HG03025 (cell line): ENCODE measurements around the gene XCR1.
"Not testable (repeated sequence)": the region's sequence is repeated elsewhere in the genome, so short reads cannot be mapped to it uniquely, and the experiment has no call there.

Experiments
- ATAC-seq: cut with Tn5 transposase; IDR thresholded peaks from one replicate; pipeline ENCODE4 v1.9.1; 2021; ENCODE audit warnings: mild to moderate bottlenecking, moderate library complexity; ENCODE audit not compliant: unreplicated experiment, low FRiP score

XCR1 gene, protein sequence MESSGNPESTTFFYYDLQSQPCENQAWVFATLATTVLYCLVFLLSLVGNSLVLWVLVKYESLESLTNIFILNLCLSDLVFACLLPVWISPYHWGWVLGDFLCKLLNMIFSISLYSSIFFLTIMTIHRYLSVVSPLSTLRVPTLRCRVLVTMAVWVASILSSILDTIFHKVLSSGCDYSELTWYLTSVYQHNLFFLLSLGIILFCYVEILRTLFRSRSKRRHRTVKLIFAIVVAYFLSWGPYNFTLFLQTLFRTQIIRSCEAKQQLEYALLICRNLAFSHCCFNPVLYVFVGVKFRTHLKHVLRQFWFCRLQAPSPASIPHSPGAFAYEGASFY

DNA sequence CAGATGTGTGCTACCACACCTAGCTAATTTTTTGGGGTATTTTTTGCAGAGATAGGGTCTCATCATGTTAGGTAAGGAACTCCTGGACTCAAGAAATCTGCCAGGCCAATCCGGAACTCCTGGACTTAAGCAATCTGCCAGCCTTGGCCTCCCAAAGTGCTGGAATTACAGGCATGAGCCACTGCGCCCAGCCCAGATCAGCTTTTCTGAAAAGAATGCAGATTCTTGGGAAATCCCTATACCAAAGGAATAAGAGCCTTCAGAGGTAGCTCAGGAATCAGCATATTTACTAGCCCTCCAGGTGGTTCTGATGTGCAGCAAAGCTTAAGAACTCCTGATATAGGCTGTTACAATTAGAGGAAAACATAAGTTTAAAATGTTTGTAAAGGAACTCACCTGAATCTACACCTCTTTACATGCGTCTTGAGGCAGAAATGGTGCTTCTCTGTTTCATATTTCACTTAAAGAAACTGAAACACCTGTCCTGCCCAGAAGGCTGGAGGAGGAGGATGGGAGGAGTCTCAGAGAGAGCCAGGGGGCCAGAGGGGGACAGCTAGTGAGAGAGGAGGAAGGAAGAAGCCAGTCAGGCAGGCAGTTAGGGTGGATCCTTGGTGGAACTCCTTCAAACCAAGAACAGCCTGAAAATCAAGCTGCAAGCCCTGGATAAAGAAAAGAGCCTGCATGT lies at the start of gene XCR1:
Gene XCR1 (minus strand): TSS at position 463 of the 685 bp plus-strand sequence. CDS start 5,536 bp downstream, outside the sequence.
- no peak for ATAC-seq

DNA sequence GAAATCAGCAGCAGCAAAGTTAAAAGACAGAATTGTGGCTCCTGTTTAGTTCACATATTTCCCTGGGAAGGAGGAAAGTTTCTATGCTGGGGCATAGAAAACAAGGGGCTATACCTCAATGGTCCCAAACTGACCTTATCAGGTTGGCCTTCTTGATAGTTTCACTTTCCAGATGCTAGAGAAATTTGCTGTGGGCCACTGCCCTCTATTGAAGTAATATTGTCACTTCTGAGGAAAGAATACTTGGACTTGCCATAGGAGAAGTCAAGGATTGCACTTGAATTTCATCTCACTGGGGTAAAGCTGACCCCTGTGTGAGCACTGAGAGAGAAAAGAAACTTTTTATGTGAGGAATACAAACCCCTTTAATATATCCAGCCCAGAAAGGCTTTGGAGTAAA lies 49.3 kb upstream of the XCR1 start:
- no peak for ATAC-seq

DNA sequence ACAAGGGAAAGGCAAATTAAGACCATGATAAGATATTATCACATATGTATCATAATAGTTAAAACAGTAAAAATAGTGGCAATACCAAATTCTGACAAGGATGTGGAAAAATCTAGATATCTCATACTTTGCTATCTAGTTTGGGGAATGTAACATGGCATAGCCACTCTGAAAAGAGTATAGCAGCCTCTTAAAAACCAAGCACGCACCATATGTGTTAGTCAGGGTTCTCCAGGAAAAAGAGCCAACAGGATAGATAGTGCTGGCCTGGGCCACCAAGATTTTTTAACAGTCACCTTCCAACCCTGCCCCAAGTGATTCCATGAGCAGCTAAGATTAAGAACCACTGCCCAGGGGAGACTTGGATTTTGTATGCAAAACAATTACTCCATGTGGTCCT lies 48.5 kb upstream of the XCR1 start:
- no peak for ATAC-seq

DNA sequence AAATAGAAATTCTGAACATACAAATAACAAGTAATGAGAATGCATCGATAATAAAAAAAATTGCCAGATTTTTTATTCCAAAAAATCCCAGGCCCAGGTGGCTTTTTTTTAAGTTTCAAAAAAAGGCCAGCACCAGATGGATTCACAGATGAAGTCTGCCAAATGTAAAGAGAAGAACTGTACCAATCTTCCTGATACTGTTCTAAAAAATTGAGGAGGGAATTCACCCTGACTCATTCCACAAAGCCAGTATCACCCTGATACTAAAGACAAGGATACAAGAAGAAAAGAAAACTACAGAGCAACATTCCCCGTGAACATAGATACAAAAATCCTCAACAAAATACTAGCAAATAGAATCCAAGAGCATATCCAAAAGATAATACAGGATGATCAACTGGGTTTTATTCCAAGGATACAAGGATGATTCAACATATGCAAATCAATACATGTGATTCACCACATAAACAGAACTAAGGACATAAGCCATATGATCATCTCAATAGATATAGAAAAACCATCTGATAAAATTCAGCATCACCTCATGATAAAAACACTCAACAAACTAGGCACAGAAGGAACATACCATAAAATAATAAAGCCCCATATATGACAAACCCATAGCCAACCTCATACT lies 44.1 kb upstream of the XCR1 start:
- ATAC-seq, result no peak

DNA sequence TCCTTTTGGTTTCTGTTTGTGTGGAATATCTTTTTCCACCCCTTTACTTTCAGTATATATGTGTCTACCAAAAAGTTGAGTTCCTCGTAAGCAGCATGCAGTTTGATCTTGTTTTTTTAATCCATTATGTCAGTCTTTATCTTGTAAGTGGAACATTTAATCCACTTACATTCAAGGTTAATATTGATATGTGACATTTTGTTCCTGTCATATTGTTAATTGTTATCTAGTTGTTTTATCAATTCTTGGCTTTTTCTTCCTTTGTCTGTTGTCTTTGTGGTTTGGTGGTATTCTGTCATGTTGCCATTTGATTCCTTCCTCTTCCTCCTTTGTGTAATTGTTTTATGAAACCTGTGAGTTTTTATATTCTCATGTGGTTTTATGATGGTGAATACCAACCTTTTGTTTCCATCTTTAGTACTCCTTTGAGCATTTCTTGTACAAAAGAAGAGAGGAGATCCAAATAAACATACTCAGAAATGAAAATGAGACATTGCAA lies 43.4 kb upstream of the XCR1 start:
- ATAC-seq, result no peak

DNA sequence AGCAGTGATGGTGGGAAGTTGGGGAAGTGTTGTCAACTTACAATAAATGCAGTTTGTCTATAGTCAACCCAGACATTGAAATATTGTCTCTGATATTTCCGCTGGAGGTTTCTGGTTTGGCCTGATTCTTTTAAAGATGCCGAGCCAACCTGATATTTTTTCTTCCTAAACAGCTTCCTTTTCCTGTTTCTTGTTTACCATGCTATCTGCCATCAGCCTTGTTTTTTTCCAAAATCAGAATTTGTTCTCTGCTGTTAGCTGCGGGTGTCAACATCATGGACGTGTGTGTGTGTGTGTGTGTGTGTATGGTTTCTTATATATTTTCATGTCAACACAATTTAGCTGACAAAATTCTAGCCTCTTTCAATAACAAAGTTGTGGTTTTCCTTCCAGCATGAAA lies 41.2 kb upstream of the XCR1 start:
- no peak for ATAC-seq

DNA sequence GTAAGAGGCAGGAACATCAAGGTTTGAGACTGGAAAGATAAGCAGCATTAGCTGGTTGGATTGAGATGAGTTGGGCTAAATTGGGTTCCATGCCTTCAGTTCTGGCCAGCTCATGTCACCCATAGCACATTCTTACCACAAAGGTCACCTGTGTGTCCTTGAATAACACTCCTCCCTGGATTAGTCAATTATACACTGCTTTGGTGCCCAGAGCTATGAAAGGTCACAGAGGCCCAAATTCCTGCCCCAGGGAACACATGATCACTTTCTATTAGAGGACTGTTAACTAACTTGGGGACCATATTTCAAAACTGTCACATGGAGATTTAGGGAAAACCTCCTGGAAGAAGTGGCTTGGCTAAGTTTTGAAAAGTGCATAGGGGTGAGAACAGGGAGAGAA lies 40.1 kb upstream of the XCR1 start:
- no peak for ATAC-seq

DNA sequence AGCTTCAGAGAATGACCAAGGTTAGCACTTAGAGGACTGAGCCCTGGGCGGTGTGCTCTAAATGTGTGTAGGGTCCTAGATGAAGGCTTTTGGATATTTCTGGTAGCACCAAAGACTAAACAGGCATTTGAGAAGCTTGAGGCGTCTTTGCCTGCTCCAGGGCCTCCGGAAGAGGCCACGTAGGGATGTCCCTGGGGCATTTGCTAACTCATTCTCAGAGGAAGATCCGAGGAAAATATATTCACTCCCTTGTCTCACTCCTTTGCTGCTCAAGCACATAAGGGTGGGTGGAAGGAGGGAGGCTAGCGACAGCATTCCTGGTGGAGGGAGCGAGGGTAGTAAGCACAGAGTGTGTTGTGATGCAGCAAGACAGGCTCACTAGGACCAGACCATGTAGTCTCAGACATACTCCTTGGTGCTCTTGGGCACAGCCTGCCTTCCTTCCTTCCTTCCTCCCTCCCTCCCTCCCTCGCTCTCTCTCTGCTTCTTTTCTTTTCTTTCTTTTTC lies 38.5 kb upstream of the XCR1 start:
- no peak for ATAC-seq

DNA sequence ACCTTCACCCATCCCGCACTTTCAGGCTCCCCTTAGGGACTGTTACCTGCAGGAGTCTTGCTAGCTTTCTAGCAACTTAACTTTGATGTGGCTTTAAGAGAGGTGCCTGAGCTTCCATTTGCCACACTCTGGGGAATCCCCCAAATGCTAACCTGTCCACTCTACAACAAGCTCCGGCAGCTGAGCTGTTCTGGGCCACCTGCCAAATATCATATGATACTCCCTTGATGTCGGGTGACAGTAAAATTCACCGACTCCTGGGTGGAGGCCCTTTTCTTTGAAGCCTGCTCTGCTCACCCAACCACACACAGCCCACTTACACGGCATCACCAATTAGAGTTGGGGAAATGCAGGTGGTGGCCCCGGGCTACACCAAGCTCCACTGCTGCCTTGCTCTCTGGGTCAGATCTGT lies 38.0 kb upstream of the XCR1 start:
- no peak for ATAC-seq

DNA sequence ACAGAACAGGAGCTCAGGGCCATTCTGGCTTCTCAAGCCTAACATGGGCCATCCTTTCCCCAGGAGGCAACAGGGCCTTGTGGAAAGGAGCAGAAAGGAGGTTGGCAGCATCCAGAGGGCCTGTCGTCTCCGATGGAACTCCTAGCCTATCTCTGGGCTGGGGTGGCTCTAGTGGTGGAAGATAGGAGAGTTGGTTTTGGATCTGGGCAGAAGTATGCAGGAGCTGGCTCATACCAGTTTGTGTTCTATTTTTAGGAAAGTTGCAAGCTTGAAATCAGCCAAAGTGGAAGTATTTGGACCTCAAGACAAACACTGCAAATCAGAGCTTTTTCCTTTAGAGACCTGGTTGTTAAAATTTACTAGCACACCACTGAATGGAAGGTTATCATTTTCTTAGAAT lies 35.4 kb upstream of the XCR1 start:
- ATAC-seq, result no peak

DNA sequence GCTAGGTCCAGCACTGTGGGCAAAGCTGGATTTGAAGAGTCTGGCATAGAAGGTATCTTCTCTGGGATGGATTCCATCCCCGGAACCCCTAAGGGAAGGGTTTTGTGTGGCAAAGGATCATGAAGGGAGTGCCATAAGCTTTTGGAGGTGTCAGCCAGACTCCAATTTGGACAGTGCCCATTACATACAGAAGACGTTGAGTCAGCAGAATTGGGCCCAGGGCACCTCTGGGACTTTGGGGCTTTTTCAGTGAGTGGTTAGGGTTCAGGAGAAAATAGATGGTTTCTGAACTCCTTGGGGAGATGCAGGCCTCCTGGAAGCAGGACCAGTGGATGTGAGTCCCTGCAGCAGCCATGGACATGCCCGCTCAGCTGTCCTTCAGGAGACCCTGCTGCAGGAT lies 34.6 kb upstream of the XCR1 start:
- ATAC-seq, result no peak

DNA sequence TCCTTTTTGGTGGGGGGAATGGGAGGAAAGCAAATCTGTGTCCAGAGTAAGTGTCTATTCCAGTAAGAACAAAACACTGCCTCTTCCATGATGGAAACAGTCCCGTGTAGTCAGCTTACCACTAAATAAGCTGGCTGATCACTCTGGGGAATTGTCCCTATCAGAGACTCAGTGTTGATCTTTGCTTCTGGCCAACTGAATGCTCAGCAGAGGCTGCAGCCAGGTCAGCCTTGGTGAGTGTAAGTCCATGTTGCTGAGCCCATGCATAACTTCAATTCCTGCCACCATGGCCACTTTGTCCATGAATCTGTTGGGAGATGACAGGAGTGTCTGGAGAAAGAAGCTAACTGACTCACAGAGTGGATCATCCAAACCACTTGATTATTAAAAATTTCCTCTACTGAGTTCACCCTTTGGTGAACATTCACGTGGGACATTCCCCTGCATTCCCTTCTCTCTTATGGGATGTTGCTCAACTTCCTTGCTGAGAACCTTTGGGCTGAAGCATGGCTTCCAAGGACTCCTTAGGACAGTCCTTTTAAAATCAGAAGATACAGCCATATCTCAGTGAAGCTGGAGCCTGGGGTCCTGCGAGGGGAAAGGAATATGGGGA lies 33.9 kb upstream of the XCR1 start:
- no peak for ATAC-seq

DNA sequence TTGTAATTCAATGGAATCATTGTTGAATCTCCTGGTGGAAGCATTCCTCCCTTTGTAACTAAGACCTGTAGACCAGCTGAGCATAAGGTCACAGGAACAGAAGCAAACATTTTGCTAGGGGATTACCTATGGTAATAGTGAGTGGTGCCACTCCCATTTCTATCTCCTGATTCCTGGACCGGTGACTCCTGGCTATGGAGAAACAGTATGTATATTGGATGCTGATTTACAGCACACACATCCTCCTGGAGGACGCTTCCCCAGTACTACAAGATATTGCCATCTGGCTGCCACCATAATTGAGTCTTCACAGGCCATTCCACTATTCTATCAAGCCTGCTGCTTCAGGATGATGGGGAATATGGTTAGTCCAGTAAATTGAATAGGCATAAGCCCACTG lies 33.3 kb upstream of the XCR1 start:
- ATAC-seq, result no peak

DNA sequence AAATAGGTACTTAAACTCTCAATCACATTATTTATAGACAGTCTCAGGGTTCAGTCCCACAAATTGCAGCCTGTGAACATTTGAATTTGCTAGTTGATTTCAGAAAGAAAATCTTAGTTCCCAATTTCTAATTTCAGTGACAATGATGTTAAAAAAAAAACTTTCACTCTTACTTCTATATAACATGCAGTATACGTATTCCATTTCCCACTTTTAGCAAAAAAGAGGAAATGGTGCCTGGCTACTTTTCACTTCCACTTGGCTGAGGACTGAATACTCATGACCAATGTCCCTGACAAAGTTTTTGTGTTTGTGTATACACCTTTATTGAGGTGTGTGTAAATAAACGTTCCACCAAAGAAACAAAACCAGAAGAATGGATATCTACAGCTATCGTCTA lies 32.1 kb upstream of the XCR1 start:
- no peak for ATAC-seq

DNA sequence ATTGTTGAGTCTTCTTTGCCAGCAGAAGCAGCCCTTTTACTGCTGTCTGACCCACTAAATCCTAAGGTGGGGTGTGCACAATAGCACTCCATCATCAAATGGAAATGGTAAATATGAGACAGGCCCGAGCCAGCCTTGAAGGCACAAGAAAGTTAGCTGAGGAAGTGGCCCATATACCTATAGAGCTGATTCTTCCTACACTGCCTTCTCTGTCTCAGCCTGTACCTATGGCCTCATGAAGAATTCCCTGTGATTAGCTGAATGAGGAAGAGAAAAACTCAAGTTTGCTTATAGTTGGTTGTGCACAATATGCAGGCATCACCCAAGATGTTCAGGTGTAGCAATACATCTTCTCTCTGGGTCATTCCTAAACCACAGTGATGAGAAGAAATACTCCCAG lies 31.7 kb upstream of the XCR1 start:
- no peak for ATAC-seq

DNA sequence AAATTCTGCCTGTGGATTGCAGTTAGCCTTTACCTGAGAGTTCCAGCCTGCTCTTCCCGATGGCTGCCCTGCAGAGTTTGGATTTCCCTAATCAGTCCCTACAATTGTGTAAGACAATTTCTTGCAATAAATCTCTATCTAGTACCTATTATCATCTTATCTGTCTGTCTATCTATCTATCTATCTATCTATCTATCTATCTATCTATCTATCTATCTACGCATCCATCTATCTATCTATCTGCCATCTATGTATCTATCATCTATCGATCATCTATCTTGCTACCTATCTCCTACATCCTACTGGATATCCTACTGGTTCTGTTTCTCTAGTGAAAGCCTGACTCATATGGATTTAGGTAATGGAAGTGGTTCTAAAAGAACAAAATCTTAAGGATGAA lies 30.4 kb upstream of the XCR1 start:
- ATAC-seq, result no peak

DNA sequence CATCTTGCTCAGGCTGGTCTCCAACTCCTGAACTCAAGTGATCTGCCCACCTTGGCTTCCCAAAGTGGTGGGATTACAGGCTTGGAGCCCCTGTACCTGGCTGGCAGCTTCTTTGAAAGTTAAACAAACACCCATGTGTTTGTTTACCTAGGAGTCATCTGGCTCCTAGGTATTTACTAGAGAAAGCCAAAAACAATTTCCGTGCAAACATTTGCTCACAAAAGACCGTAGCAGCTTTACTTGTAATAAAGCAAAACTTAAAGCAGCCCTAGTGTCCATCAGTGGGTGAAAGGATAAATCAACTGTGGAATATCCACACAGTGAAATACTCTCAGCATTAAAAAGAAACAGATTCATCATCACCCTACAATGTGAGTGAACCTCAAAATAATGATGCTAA lies 29.4 kb upstream of the XCR1 start:
- no peak for ATAC-seq

DNA sequence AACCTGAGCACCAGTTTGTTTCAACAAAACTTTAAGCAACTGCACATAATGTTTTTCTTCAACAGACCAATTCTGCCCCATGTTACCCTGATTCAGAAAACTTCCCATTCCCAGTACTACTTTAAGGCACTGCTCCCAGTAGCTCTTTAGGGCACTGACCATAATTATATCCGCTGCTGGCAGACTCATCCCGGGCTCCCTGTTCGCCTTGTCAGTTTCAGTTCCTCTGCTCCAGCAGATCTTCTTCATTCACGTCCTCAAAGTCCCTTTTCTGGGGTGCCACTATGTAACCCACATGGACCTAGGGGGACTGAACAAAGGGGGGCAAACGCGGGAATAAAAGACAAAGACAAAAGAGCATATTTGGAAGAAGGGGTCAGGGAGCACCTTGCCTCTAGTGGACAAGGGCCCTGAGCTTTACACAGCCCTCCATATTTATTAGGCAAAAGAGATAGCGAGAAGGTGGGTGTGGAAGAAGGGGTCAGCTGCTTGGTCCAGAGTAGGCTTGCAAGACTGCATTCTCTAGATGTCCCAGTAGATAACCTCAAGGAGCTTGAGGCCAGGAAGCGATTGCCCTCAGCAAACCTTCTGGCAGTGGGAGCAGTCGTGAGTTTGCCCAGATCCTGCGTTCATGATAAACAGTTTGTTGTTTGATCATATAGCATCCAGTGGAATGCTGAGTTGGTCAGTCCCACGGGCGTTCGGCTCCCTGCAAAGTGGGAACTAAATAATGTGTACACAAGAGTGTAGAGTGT lies 26.7 kb upstream of the XCR1 start:
- not testable (repeated sequence) for ATAC-seq

DNA sequence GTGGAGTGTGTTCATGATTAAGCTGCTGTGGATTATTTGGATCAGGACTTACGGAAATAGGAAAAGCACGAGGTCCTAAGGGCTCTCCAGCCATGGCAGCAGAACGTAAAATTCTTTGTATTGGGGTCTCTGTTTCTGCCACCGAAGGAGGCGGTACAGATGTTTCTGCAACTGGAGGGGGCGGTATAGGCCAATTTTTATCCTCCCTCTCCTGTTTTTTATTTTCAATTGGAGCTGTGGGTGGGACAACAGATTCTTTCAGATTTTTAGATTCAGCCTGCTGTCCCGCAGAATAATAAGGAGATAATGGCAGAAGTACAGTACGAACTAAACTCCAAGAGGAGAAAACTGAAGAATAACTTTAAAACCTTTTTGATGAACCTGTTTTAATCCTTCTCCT lies 26.0 kb upstream of the XCR1 start:
- ATAC-seq, result not testable (repeated sequence)

DNA sequence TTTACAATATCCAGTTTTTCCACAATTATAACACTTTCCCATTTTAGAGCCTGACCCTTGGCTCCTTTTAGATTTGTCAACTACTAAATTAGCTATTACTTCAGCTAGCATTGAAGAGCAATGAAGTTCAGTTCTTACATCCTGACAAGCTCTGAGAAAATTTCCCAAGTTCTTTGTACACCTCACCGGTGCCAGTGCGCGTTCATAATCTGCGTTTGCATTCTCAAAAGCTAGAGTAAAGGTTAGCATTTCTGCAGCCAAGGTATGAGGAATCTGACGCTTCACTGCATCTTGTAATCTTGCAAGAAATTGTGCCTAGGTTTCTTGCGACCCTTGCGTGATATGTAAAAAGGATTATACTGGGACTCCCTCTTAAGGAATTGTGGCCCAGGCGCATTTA lies 25.2 kb upstream of the XCR1 start:
- no peak for ATAC-seq
